HK-2 (cell line): Measurements from ENCODE around the gene TTF2.
"Not testable (repeated sequence)": the region's sequence is repeated elsewhere in the genome, so short reads cannot be mapped to it uniquely, and the experiment has no call there.

Experiments used
- DNase-seq: peaks from one replicate; pipeline ENCODE4 v3.0.0-alpha.2; 2018; ENCODE audit not compliant: unreplicated experiment

TTF2 gene

GRCh38 chr1:117150316-117150715 is 90.2 kb downstream of the TTF2 start:
- DNase-seq: no peak

- DNase-seq: not testable (repeated sequence)
Measured at GRCh38 chr1:117151305-117151704, 91.2 kb downstream of the TTF2 start.
